ENCODE data around the gene YJEFN3.

Gene YJEFN3

DNA sequence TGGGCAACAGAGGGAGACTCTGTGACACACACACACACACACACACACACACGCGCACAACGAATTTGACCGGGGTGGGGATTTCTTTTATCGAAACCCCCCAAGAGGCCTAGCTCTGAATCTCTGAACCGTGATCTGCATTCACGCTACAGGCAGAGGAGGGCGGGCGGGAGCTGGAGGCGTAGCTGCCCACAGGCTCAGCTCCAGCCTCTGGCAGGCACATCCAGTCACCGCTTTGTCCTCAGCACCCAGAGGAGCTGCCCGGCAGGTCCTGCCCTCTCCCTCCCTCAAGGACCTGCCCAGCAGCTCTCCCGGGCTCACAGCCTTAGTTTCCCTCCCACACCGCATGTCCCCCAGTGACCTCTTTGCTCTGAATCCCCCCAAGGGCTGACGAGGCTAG lies 29.3 kb downstream of the YJEFN3 start:
- no peak for DNase-seq

DNA sequence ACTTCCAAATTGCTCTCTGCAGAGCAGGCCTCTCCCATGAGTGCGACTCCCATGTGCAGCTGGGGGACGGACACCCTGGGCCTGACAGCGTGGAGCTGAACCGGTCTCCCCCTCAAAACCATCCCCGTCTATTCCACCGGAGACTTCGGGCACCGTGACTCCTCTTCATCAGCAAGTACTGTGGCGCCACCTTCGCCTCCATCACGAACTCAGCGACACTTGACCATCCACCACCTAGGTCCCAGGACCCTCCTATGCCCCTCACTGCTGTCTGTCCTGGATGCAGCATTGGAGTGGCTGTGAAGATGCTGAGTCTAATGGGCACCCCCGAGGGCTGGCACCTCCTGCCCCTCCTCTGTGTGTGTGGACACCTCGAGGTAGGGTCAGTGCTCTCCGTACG lies 29.9 kb downstream of the YJEFN3 start:
- no peak for DNase-seq

DNA sequence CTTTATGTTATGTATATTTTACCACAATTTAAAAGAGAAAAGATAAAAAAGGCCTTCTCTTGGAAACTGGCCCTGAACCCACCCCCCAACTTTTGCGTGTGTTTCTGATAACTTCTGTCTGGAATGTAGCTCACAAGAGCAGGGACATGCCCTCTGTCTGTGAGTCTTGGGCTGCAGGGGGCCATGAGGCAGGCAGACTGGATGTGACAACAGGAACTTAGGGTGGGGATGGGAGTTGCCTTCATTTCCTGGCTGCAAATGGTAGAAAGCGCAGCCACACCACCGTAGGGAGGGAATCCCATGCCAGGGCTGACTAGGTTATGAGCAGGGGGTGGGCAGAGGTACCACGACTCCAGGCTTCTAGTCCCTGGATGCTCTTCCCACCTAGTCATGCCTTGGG lies 31.2 kb downstream of the YJEFN3 start:
- DNase-seq = no peak

DNA sequence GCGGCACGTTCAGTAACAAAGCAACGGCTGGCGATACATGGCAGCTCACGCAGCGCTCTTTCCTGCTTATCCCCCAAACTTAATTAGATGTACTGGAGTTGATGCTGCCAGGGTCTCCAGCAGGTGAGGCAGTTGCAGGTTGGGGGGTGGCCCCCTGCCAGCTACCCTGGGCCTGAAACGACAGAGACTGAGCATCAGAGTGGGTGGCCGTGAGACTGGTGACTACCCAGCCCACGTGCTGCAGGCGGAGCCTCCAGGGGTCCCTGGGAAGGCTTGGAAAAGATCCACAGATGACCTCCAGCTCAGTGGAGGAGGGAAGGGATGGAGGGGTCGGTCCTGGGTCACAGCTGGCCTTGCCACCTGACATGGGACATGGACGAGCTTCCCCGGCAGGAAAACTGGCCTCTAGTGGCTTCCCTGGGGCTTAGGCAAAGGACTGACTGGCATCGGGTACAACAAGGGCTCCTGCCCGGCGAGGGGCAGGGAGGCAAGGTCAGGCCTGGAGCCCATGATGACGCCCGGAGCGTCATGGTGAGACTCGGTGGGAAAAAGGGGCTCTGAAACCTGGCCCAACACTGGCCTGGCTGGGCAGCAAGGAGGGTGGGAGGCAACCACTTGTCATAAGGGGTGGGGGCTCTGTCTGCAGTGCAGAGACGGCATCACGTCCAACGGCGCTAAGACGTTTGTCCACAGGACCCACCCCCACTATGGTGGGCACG lies 33.4 kb downstream of the YJEFN3 start:
- DNase-seq = no peak

DNA sequence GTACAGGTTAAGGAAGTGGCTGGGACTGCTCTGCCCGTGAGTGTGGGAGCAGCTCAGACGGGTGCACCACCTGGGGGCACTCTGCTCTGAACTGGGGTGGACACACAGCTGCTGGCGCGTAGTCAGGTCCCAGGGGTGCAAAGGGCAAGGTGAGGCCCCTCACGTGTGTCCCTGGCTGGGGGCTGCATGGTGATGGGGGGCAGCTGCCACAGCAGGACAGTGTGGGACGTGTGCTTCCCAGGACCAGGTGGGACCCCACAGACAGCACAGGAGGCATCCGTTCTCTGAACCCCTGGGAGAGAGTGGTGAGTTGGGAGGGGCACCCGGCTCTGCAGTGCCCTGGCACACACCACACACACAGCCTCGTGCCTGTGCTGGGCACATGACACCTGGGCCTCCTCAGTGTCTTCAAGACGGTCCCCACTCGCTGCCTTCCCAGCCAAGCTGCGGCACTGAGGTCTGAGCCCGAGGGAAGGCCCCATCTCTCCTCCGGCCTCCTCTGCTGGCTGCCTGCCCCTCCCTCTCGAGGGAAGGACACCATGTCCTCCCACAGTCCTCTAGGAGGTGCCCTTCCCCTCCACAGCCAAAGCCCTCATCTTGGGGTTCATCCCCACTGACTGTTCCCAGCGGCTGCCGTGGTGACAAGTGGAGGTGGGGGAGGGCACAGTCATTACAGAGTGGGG lies 34.1 kb downstream of the YJEFN3 start:
- DNase-seq = no peak

DNA sequence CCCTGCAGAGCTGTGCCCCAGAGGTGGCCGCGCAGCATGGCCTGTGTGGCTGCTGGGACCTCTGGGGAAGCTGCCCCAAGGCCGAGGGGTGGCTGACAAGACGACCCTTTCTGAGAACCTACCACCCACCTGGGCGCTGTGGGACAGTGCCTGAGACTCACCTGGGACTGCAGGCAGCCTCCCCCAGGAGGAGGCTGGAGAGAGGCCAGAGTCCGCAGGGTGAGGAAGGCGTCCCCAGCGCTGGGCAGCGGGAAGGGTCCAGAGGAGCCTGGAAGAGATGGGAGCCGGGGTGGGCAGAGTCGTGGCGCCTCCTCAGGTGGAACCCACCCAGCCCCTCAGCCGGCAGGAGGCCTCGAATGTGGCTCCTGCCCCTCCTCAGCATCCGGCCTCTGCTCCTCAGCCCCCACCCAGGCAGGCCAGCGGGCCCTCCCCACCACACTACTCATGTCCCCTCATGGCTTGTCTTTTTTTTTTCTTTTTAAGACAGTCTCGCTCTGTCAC lies 34.7 kb downstream of the YJEFN3 start:
- DNase-seq = no peak

DNA sequence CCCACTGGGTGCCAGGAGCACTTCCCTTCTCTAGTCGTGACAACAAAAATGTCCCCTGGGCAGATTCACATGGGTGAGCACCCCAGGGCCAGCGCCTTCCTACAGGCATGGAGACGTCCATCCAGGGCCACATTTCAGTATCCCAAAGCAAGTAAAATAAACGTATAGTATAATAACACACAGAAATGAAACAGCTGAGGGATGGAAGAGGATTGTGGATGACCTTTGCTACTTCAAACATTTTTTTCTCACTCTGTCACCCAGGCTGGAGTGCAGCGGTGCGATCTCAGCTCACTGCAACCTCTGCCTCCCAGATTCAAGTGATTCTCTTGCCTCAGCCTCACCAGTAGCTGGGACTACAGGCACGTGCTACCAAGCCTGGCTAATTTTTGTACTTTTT lies 37.6 kb downstream of the YJEFN3 start:
- no peak for DNase-seq

DNA sequence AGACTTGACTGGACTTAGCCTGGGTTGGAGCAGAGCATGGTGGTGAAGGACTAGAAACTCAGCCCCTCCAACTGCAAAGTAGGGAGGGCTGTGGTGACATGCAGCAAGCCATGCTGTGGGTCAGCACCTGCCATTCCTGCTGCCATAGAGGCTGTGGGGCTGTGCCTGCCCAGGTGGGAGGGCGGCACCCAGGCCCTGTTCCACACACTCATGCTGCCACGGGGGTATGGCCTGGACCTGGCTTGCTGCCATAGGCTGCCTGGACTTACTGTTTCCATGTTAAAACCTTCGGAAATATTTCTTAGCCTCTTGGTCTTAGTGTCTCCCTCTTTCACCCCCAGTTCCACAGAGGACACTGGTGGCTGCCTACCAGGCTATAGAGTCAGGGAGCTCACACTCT lies 38.7 kb downstream of the YJEFN3 start:
- no peak for DNase-seq

DNA sequence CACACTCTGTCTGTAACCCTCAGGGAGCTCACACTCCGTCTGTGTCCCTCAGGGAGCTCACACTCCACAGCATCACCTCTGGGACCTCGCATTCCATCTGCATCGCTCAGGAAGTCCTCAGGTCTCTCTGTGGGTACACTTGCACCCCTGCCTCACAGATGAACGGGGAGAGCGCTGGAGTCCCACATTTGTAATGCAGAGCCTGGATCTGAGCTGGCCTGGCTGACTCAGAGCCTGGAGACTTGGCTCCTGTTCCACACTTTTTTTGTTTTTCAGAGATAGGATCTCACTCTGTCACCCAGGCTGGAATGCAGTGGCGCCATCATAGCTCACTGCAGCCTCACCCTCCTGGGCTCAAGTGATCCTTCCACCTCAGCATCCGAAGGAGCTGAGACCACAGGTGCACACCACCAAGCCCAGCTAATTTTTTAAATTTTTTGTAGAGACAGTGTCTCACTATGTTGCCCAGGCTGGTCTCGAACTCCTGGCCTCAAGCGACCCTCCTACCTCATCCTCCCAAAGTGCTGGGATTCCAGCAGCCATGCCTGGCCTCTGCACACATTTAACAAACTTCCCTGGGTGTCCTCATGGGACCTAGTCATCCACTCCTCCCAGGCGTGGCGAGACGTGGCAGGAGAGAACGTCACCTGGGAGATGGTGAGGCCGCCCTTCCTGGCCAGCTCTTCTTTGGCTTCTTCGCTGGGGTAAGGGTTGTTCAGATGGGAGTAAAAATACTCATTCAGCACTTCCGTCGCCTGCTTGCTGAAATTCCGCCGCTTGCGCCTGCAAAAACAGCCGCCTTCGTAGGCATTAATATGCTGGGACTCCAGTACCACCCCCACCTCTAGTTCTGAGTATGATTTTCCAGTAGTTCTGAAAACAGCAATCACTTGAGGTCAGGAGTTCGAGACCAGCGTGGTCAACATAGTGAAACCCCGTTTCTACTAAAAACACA lies 40.4 kb downstream of the YJEFN3 start:
- DNase-seq = no peak

DNA sequence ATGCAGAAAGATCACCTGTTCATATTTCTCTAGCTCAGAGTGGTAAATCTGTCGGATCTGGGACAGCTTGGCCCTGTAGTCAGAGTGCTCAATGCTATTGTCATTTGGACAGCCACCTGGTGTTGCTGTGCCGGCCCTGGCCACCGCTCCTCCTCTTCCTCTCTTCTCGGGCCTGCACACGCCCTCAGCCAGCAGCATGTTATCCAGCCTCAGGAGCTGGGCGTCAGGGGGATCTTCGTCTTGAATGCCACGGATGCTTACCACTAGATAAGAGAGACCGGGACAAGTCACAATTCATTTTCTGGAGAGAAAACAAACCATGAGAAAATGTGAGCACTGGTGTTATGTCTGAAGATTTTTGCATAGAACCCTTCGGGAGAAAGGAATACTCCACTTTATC lies 41.9 kb downstream of the YJEFN3 start:
- DNase-seq = no peak

DNA sequence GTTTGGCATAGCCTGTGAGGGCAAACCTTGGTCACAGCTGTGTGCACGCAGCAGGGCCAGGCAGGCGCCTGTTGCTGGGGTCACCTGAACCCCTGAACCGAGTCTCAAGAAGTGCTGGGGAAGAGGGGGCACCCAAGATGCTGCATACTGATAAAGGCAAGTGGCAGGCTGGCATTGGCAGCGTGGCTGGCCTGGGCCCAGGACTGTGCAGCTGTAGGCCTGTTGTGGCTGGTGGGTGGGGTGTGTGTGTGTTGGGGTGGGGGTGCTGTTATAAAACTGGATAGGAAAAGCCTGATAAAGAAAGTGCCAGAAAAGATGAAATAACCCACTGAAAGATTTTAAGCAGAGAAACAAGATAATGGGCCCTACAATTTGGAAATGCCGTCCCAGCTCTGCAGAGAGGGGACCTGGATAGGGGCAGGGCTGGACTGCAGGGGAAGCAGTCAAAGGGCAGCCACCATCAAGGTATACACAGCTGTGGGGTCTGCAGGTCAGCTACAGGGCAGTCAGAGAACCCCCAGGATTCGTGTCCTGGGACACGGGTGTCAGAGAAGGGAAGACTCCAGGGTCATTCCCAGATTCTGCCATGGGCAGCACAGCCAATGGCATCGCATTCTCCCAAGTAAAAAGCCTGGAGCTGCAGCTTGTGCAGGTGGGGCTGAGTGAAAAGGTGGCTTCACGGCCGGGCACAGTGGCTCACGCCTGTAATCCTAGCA lies 42.5 kb downstream of the YJEFN3 start:
- DNase-seq = no peak

DNA sequence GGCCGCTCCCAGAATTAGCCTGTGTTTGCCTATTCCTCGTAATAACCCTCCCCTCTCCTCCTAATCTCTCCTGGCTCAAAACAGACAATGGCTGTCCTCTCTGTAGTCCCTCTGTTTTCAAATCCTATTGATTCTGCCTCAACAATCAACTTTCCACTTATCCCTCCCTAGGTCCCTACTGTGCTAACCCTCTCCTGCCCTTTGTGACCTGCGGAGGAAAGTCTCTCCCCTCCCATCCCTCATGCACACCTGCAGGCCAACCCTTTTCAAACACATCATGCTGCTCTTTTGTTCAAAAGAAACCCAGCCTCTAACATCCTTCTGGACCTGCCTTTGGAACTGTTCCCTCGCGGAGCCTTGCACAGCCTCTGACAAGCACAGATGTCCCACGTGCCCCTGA lies 46.7 kb downstream of the YJEFN3 start:
- DNase-seq = no peak

DNA sequence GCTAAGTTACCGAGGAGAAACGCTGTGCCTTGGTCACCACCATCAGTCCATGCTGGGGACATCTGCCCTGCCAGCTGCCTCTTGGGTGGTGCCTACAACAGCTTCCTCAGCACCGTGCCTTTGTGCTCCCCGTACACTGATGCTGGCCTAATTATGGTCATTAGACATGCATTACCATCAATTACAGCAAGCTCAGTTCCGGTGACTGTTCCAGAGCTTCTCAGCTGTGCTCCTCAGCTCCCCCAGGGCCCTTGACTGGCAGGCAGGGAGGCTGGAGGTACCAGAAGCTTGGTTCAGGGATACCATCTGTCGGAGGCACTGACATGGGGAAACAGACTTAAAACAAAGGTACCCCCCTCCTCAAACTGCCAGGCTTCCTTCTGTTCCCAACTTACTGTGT lies 49.5 kb downstream of the YJEFN3 start:
- DNase-seq = peak; percentile 88

DNA sequence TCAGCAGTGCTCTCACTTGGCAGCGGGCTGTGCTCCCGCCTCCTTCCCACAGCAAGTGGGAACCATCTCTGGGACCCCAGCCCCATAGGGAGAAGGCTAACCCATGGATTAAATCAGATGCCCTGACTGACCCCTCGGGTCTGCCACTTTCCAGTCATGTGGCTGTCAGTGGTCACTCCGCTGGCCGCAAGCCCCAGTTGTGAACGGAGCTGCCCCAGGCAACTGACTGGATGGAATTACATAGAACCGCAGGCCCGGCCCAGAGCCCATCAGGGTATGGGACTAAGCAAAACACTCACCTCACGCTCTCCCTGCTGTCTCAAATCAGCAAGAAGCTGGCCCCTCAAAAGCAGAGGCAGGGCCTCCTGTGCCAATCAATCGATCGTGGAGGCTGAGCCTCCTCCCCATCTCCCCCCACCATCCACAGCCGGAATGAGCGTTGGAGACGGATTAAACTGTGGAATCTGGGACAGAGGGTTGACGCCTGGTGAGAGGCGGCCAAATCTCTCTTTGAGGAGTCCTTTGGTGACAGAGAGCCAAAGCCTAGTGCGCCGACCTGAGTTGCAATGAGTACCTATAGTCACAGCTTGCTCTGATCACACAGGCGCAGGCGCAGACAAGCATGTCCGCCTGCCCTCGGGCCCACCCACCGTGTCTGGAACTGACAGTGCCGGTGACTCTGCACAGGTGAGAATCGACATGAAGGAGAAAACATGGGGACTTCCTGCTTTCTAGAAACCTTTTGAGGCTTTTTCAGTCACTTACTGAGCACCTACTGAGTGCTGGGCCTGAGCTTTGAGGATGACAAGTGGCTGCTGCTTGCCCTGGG lies 51.0 kb downstream of the YJEFN3 start:
- no peak for DNase-seq

DNA sequence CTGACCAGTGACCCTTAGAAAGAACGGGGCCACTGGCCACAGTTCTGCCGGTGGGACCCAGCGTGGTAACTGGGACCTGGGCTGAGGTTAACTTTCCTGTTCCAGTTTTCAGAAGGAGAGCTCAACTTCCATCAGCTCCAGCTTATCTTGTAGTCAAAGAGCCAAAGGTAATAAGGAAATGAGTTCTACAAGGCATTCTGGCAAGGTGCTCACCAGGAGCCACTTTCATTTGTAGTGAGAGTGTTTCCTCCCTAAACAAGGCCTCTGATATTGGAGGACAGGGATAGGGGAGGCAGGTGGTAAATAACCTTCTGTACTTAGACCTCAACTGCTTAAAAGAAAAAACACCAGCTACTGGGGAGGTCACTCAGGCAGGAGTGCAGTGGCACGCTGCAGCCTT lies 51.7 kb downstream of the YJEFN3 start:
- no peak for DNase-seq

DNA sequence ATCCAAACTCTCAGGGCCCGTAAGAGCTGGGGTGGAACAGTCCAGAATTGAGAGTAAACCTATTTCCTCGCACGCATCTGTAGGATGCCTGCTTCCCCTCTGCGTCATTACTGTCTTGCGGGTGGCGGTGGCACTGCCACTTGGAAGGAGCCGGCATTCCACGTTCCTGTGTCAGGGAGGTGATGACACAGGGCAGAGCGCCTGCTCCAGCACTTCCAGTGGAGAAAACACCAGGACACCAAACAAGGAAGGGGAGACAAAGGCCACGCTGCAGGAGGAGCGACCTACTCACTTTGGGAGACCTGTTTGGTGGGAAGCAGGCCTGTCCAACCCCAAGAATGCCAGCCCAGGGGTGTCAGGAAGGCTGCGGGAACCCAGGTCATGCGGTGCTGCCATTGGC lies 52.7 kb downstream of the YJEFN3 start:
- no peak for DNase-seq

DNA sequence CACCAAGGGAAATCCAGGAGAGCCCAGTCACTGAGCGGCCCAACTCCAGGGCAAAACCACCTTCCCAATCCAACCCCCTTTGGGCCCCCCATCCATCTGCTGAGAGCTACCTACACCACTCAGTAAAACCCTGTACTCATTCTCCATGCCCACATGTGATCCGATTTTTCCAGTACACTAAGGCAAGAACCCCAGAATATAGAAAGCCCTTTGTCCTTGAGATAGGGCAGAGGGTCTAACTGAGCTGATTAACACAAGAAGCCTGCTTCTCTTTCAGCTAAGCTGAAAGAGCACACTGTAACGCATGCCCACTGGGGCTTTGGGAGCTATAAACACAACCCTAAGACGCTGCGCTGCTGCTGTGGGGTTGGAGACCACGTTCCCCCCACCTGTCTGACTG lies 53.8 kb downstream of the YJEFN3 start:
- no peak for DNase-seq

DNA sequence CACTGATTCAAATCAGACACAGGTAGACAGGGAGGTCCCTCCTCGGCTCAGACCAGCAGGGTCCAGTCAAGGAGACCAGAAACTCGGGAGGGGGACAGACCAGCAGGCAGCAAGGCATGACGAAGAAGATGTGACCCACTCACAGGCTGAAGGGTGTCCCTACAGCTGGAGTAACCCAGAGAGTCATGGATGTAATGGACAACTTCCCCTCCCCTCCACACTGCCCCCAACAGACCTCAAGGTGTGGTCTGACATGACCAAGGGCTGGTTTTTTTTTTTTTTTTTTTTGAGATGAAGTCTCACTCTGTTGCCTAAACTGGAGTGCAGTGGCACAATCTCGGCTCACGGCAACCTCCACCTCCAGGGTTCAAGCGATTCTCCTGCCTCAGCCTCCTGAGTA lies 55.6 kb downstream of the YJEFN3 start:
- no peak for DNase-seq

Measured in NCI-H1105 treated with DMSO at 0.1 percent for 48 hours (cell line).